SK-N-SH treated with all-trans-retinoic acid at 6 μM for 48 hours (cell line): ENCODE measurements around the gene OPRM1.

Experiments used
- CSDC2 ChIP-seq: fragments of 250-450 bp; sonication (Bioruptor Pico); IDR thresholded peaks from 2 replicates; pipeline ENCODE4 v1.5.0; 2020; ENCODE audit warnings: mild to moderate bottlenecking, moderate library complexity
- ISL1 ChIP-seq: fragments of 250-450 bp; sonication (Bioruptor Pico); IDR thresholded peaks from 2 replicates; pipeline ENCODE4 v2.1.2; 2022; ENCODE audit warnings: mild to moderate bottlenecking, moderate library complexity
- OSR1 ChIP-seq: fragments of 250-450 bp; sonication (Bioruptor Pico); IDR thresholded peaks from 2 replicates; pipeline ENCODE4 v1.8.0; 2022; ENCODE audit warnings: moderate library complexity, mild to moderate bottlenecking, inconsistent platforms
- PATZ1 ChIP-seq: fragments of 250-450 bp; sonication (Bioruptor Pico); IDR thresholded peaks from 2 replicates; pipeline ENCODE4 v1.8.0; 2020; ENCODE audit warnings: mild to moderate bottlenecking, moderate library complexity, borderline replicate concordance
- PPARA ChIP-seq: fragments of 250-450 bp; sonication (Bioruptor Pico); IDR thresholded peaks from 2 replicates; pipeline ENCODE4 v1.5.0; 2020; ENCODE audit warnings: mild to moderate bottlenecking, borderline replicate concordance
- RARB ChIP-seq: fragments of 250-450 bp; sonication (Bioruptor Pico); IDR thresholded peaks from 2 replicates; pipeline ENCODE4 v1.8.0; 2021; ENCODE audit warnings: mild to moderate bottlenecking, moderate library complexity
- SNAI2 ChIP-seq: fragments of 250-450 bp; sonication (Bioruptor Pico); IDR thresholded peaks from 2 replicates; pipeline ENCODE4 v1.5.0; 2020; ENCODE audit warnings: mild to moderate bottlenecking, moderate library complexity
- ZFP30 ChIP-seq: fragments of 450-650 bp; formaldehyde crosslinking; IDR thresholded peaks from 2 replicates; pipeline ENCODE4 v1.5.0; 2022; ENCODE audit warnings: mild to moderate bottlenecking, moderate library complexity
- TF ChIP-seq, protein P1 (sequence below): fragments of 250-450 bp; sonication (Bioruptor Pico); IDR thresholded peaks from 2 replicates; pipeline ENCODE4 v1.5.1; 2020; ENCODE audit warnings: low read depth, mild to moderate bottlenecking, moderate library complexity

DNA sequence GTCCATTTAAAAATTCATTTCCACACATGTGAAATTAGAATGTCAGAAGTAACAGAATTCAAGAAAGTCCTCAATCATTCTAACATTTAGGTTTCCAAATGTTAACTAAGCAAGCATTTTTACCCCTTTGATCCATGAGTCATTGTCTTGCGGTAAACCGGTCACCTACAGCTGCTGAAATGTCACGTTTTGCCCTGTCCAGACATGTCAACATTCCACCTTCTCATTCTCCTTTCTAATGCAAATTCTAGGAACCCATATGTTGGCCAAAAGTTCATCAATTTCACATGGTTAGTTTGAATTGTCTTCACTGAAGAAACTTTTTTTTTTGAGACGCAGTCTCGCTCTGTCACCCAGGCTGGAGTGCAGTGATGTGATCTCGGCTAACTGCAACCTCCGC, 200.4 kb downstream of the OPRM1 start:
- TF ChIP-seq ISL1 (no peak), PATZ1 (CRISPR knock-in tag) (no peak), PPARA (CRISPR knock-in tag) (no peak), RARB (CRISPR knock-in tag) (no peak), OSR1 (CRISPR knock-in tag) (no peak), CSDC2 (CRISPR knock-in tag) (no peak), ZFP30 (CRISPR knock-in tag) (no peak), SNAI2 (CRISPR knock-in tag) (no peak)
- TF ChIP-seq, protein P1, sequence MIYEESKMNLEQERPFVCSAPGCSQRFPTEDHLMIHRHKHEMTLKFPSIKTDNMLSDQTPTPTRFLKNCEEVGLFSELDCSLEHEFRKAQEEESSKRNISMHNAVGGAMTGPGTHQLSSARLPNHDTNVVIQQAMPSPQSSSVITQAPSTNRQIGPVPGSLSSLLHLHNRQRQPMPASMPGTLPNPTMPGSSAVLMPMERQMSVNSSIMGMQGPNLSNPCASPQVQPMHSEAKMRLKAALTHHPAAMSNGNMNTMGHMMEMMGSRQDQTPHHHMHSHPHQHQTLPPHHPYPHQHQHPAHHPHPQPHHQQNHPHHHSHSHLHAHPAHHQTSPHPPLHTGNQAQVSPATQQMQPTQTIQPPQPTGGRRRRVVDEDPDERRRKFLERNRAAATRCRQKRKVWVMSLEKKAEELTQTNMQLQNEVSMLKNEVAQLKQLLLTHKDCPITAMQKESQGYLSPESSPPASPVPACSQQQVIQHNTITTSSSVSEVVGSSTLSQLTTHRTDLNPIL (CRISPR knock-in tag) = no peak
